Ovary (tissue), 9 donors: ENCODE data around the gene PTPRJ. TPM values are rescaled to one million over a fixed set of nuclear protein-coding genes. Genes with fewer than 3 reads are reported as not detected.
A peak's percentile ranks its signal among the peaks of the same experiment; 100 is the strongest.

ENCODE experiments used
- DNase-seq, 5 donors: peaks; one replicate each; pipeline ENCODE4 v3.0.0-alpha.2; 2019 to 2020
- H3K27ac ChIP-seq, 2 donors: fragments of 200-600 bp; one replicate each; pipeline versions ENCODE4 v1.5.1 to v1.8.0; 2019 to 2022
- H3K27me3 ChIP-seq: fragments of 200-600 bp; one replicate; pipeline ENCODE4 v1.8.0; 2022
- H3K36me3 ChIP-seq: fragments of 200-600 bp; sonication (generic); one replicate; pipeline ENCODE4 v1.5.1; 2019
- H3K4me1 ChIP-seq: one replicate; pipeline ENCODE4 v1.8.1; 2013; ENCODE audit warnings: mild to moderate bottlenecking, moderate library complexity; ENCODE audit not compliant: insufficient read depth
- H3K4me3 ChIP-seq: fragments of 200-600 bp; sonication (generic); one replicate; pipeline ENCODE4 v1.5.1; 2017
- H3K9me3 ChIP-seq, 2 donors: fragments of 200-600 bp in 1 of 2; sonication (generic) in 1 of 2; one replicate each; pipeline versions ENCODE4 v1.5.1 to v1.8.1; 2013 to 2019; ENCODE audit warnings: mild to moderate bottlenecking in 1 of 2, moderate library complexity in 1 of 2
- CTCF ChIP-seq, 3 donors: fragments of 450-650 bp in 2 of 3; fragments of 200-600 bp in 1 of 3; IDR thresholded peaks; one replicate each; pipeline versions ENCODE4 v1.5.1 to v1.8.0; 2016 to 2022; ENCODE audit warnings: antibody characterized with exemption in 3 of 3, mild to moderate bottlenecking in 1 of 3
- EP300 ChIP-seq: sonication (generic); formaldehyde crosslinking; IDR thresholded peaks from one replicate; pipeline ENCODE4 v1.6.1; 2017; ENCODE audit warnings: antibody characterized with exemption
- POLR2A ChIP-seq: fragments of 450-650 bp; IDR thresholded peaks from one replicate; pipeline ENCODE4 v1.6.1; 2017; ENCODE audit warnings: antibody characterized with exemption, mild to moderate bottlenecking, moderate library complexity
- WGBS, 3 donors: extraction: QIAGEN DNeasy Blood & Tissue Kit in 1 of 3; methylation state at CpG; one replicate each; pipeline versions ENCODE4 v1.1.5 to v1.1.7; 2013 to 2017; 5-methylcytosine and 5-hydroxymethylcytosine counted together
- intact Hi-C, 4 donors: fragments of 100-400 bp; cut with DNase I; formaldehyde crosslinking; loops; one replicate each; pipeline versions ENCODE4 v1.11.0 to v1.15.1; 2022 to 2023
- microRNA counts: library from miRNA; unstranded; fragments of <30 nt; microRNA quantifications from one replicate; lab custom pipeline; 2016
- microRNA-seq, 3 donors: library from miRNA; unstranded; fragments of <30 nt; microRNA quantifications; one replicate each; pipeline versions ENCODE4 to v1.2.0, GENCODE V29; 2019 to 2020
- polyA plus RNA-seq, 2 donors: library from polyadenylated mRNA; stranded (reverse); fragments of 200-250 nt in 1 of 2; fragments of 350-450 nt in 1 of 2; fragmentation: Illumina TruSeq in 1 of 2; extraction: RNeasy Lipid Tissue Mini Kit (QIAGEN cat#74804) in 1 of 2; gene quantifications; one replicate each; pipeline ENCODE4 v1.2.3, GENCODE V29; 2013 to 2014
- small RNA-seq: library from RNA; depleted of rRNA; stranded (forward); fragments of <200 nt; gene quantifications from one replicate; pipeline ENCODE3, GENCODE V24; 2016
- total RNA-seq, 7 donors: library from RNA; depleted of rRNA in 2 of 7; stranded (reverse); fragments of >200 nt in 2 of 7; fragmentation: NEBNext Ultra II Directional in 3 of 7; extraction: Animal tissue kit (Norgen Biotek cat#: 25700) in 3 of 7; gene quantifications; one replicate each; pipeline versions ENCODE4 v1.1.0 to v1.2.4, GENCODE V29; 2016 to 2023
- donor health status: DM: no; HTN: no; CAD: no; lungs with moderate emphysema.
- donor health status: DM: no; HTN: no; CAD: no.
- donor health status: Bipolar disorder and iron deficiency.
- donor health status: DM: yes; HTN: yes; CAD: no.
- donor health status: DM: no; HTN: no; CAD: no.
- donor health status: DM: yes; HTN: yes; CAD: no.

PTPRJ gene
- total and polyA plus RNA-seq, 9 donors, result 1.6 to 16.1 (median 5.5) TPM

GRCh38 chr11:48207881-48208280 lies 227.5 kb downstream of the PTPRJ start:
- H3K27me3 ChIP-seq, result no peaks in the 10 kb centered on the region
- TF ChIP-seq EP300 (no peak), POLR2A (no peak), CTCF (IDR thresholded peaks at IDR 0.05) (no peak)
- WGBS, 3 donors, result 64 to 81% (median 76%) methylated on average over 2 of the region's 2 CpGs

GRCh38 chr11:48210052-48210451 lies 229.7 kb downstream of the PTPRJ start:
- H3K36me3 ChIP-seq, result no peaks in the 10 kb centered on the region
- WGBS, 3 donors, result 24 to 29% (median 26%) methylated on average over 7 of the region's 7 CpGs
- intact Hi-C loops, result no loop called here
- TF ChIP-seq POLR2A (no peak), EP300 (no peak), CTCF (IDR thresholded peaks at IDR 0.05) (no peak)
- H3K9me3 ChIP-seq, result no peaks in the 10 kb centered on the region
- no peak overlapping the region for H3K4me3 ChIP-seq
- DNase-seq, result no peak
- H3K4me1 ChIP-seq, result no peaks in the 10 kb centered on the region
- no peak overlapping the region for H3K27ac ChIP-seq
- H3K27me3 ChIP-seq, result no peaks in the 10 kb centered on the region

More at GRCh38 chr11:48207881-48208280, 227.5 kb downstream of the PTPRJ start:
- Histone ChIP-seq H3K4me1 (no peaks in the 10 kb centered on the region), H3K36me3 (no peaks in the 10 kb centered on the region), H3K4me3 (no peak overlapping the region), H3K9me3 (no peaks in the 10 kb centered on the region), H3K27ac (no peak overlapping the region)
- no peak for DNase-seq
- intact Hi-C loops, result no loop called here

GRCh38 chr11:48216510-48216909 lies 236.2 kb downstream of the PTPRJ start, which contains the start of gene OR4B1:
Gene OR4B1 (plus strand): TSS chr11:48216810. CDS start chr11:48216810, 0 bp downstream.
- H3K4me1 ChIP-seq, result no peaks in the 10 kb centered on the region
- no peaks in the 10 kb centered on the region for H3K27me3 ChIP-seq
- H3K4me3 ChIP-seq, result no peak within 1 kb of the TSS
- WGBS, 3 donors, result 51 to 62% (median 61%) methylated on average over 2 of the region's 2 CpGs
- no peak within 1 kb of the TSS for H3K27ac ChIP-seq
- no peak for DNase-seq
- no peaks in the 10 kb centered on the region for H3K36me3 ChIP-seq
- TF ChIP-seq CTCF (IDR thresholded peaks at IDR 0.05) (no peak), EP300 (no peak), POLR2A (no peak)
- intact Hi-C loops, result no loop called here
- H3K9me3 ChIP-seq, result no peaks in the 10 kb centered on the region

MicroRNAs within 50 kb of the gene (microRNA counts, 767-probe panel; counts per million panel counts)
- 530 counts per million, percentile 78 among the panel's probes with 10 or more counts for microRNA hsa-miR-3161 (lab: Ali Mortazavi, UCI)

Small RNA genes within 50 kb of the gene (microRNA-seq; reads per million reads assigned to microRNA genes)
- 0 reads per million in 3 donors for gene MIR3161

Small RNA genes within 50 kb of the gene (small RNA-seq; reads per million reads assigned to genes)
- gene MIR3161, result not detected

Other genes with a start within 250 kb of the PTPRJ start
- 100 to 1,000 TPM in 5 of 7 donors, 10 to 100 TPM in 2; 81.8 to 167 (median 131) TPM for gene FNBP4, start 213.2 kb upstream of the PTPRJ start, total RNA-seq
- gene FNBP4, start 213.2 kb upstream of the PTPRJ start, polyA plus RNA-seq, result 10 to 100 TPM; 59.4 to 72.8 TPM
- 10 to 100 TPM; 29.1 to 48.5 (median 32.7) TPM for gene NUP160, start 132.2 kb upstream of the PTPRJ start, total RNA-seq
- gene NUP160, start 132.2 kb upstream of the PTPRJ start, polyA plus RNA-seq, result 10 to 100 TPM; 21.3 to 27.3 TPM
- not detected for gene OR4B1, start 236.3 kb downstream of the PTPRJ start, total RNA-seq
- not detected for gene OR4B1, start 236.3 kb downstream of the PTPRJ start, polyA plus RNA-seq